A673 (cell line): ENCODE data around the gene DHPS. TPM values are rescaled to one million over a fixed set of nuclear protein-coding genes. Genes with fewer than 3 reads are reported as not detected.

Experiments used
- BruUV-seq: library from RNA; stranded (reverse); fragments of 400-500 nt; replicated peaks from 2 replicates; lab custom pipeline; 2021; lab: Mats Ljungman, UMichigan
- CTCF ChIA-PET: fragments of 300-600 bp; sonication (Branson Sonifier 250); formaldehyde crosslinking; loops from one replicate; lab custom pipeline; 2022; ENCODE audit warnings: antibody characterized with exemption; lab: Charles Lee
- POLR2A ChIA-PET: fragments of 300-600 bp; sonication (Branson Sonifier 250); formaldehyde crosslinking; loops from one replicate; lab custom pipeline; 2022; ENCODE audit warnings: antibody characterized with exemption; ENCODE audit not compliant: low non-redundant PET; lab: Charles Lee
- DNase-seq: peaks from one replicate; pipeline ENCODE4 v3.0.0-alpha.2; 2015; ENCODE audit warnings: low spot score
- H3K27ac ChIP-seq: fragments of 200-600 bp; sonication (generic); 2 replicates; pipeline ENCODE4 v1.5.1; 2016; ENCODE audit warnings: mixed run types, low read depth, mild to moderate bottlenecking, mixed read lengths, antibody characterized with exemption, low read length; ENCODE audit not compliant: poor library complexity, severe bottlenecking
- H3K27me3 ChIP-seq: fragments of 200-600 bp; sonication (generic); replicated peaks from 2 replicates; pipeline ENCODE4 v1.6.1; 2017; ENCODE audit warnings: mixed run types, low read depth, mild to moderate bottlenecking, mixed read lengths, antibody characterized with exemption, low read length; ENCODE audit not compliant: insufficient read depth, poor library complexity
- H3K36me3 ChIP-seq: fragments of 200-600 bp; sonication (generic); 2 replicates; pipeline ENCODE4 v1.6.1; 2016; ENCODE audit warnings: mixed run types, mild to moderate bottlenecking, mixed read lengths, antibody characterized with exemption, low read length; ENCODE audit not compliant: insufficient read depth, poor library complexity, severe bottlenecking
- H3K4me1 ChIP-seq: fragments of 200-600 bp; sonication (generic); 2 replicates; pipeline ENCODE4 v1.6.1; 2017; ENCODE audit warnings: mixed run types, mild to moderate bottlenecking, mixed read lengths, antibody characterized with exemption, low read length; ENCODE audit not compliant: insufficient read depth, poor library complexity, severe bottlenecking
- H3K4me3 ChIP-seq: fragments of 200-600 bp; sonication (generic); 2 replicates; pipeline ENCODE4 v1.5.1; 2016; ENCODE audit warnings: low read depth, mixed run types, mild to moderate bottlenecking, mixed read lengths, low read length; ENCODE audit not compliant: poor library complexity, severe bottlenecking
- H3K9me3 ChIP-seq: fragments of 200-600 bp; sonication (generic); 2 replicates; pipeline ENCODE4 v1.6.1; 2016; ENCODE audit warnings: mixed run types, low read depth, mild to moderate bottlenecking, mixed read lengths, antibody characterized with exemption, low read length; ENCODE audit not compliant: poor library complexity, severe bottlenecking
- CTCF ChIP-seq: fragments of 300-800, 200-600 bp; sonication (generic); conservative IDR thresholded peaks from 2 replicates; pipeline ENCODE4 v1.5.1; 2017; ENCODE audit warnings: low read depth, mild to moderate bottlenecking, antibody characterized with exemption, low read length, moderate library complexity, mixed read lengths
- EZH2 ChIP-seq: fragments of 200-600 bp; sonication (generic); IDR thresholded peaks from 2 replicates; pipeline ENCODE4 v1.6.1; 2017; ENCODE audit warnings: borderline replicate concordance, low read depth, mild to moderate bottlenecking, mixed read lengths, antibody characterized with exemption, low read length; ENCODE audit not compliant: poor library complexity, severe bottlenecking
- intact Hi-C: fragments of 100-400 bp; cut with micrococcal nuclease; formaldehyde crosslinking; loops from one replicate; pipeline ENCODE4 v1.10.0; 2022; ENCODE audit not compliant: unreplicated experiment
- total RNA-seq: library from RNA; stranded (reverse); gene quantifications from 2 replicates; pipeline ENCODE4 v1.2.3, GENCODE V29; 2021

The DHPS gene
- total RNA-seq, 1 experiment from 2014 or later = 117 TPM

DNA sequence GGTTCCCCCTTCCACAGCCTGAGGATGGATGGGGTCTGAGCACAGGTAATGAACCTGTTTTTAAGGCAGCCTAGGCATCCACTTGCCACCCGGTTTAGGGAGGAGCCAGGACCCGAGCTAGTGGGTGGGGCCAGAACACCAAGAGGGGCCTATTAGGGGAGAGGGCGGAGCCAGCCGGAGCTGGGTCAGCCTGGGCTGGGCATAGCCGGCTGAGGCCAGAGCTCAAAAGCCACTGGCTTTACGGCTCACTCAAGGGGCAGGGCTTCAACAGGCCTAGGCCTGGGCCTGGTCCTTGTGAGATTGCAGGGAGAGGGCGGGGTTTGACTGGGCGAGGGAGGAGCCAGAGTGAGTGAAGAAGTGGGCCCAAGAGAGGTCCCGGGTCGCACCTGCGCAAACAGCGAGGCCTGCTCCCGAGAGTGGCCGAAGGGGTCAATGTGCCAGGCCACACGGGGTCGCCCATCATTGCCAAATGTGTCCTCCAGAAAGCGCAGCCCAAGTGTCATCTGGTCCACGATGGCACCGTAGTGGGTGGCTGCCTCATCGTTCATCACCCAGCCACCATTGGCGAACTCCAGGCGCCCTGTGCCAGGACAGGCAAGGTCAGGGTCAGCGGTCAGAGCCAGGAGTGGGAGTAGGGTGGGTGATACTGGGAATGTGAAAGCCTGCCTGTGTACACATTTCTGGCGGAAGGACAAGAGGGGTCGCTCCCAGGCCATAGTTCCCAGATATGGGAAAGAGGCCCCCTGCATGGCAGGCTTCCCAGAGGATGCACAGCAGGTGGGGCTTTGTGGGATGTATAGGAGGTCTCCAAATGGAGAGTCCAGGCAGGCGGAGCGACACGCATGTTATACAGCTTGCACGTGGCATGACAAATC lies 17.0 kb downstream of the DHPS start:
- peaks cover 8% of the 10 kb centered on the region for H3K36me3 ChIP-seq
- ChIA-PET CTCF (no interaction called here), POLR2A (no interaction called here)
- no peak for TF ChIP-seq CTCF
- no peak for TF ChIP-seq EZH2
- H3K27me3 ChIP-seq = no peaks in the 10 kb centered on the region
- DNase-seq = peak; percentile 43
- no peaks in the 10 kb centered on the region for H3K9me3 ChIP-seq
- BruUV-seq = no TSS peak
- peaks cover 14% of the 10 kb centered on the region for H3K4me1 ChIP-seq
- H3K27ac ChIP-seq = no peak overlapping the region
- intact Hi-C loops = no loop called here
- H3K4me3 ChIP-seq = no peak overlapping the region

- no peak overlapping the region for H3K27ac ChIP-seq
- peaks cover 14% of the 10 kb centered on the region for H3K36me3 ChIP-seq
- no peak for TF ChIP-seq CTCF
- no peak for TF ChIP-seq EZH2
- intact Hi-C loops = no loop called here
- no peak for DNase-seq
- no peak overlapping the region for H3K4me3 ChIP-seq
- POLR2A ChIA-PET = no interaction called here
- no peaks in the 10 kb centered on the region for H3K9me3 ChIP-seq
- no TSS peak for BruUV-seq
- H3K4me1 ChIP-seq = peaks cover 4% of the 10 kb centered on the region
- CTCF ChIA-PET = interaction anchor here (0.7 kb wide), 1 partner anchor 21 kb away, joined by 3 read pairs; no protein-coding TSS in a partner anchor
- no peaks in the 10 kb centered on the region for H3K27me3 ChIP-seq
These were observed 20.7 kb downstream of the DHPS start for GRCh38 chr19:12660980-12661379.

- H3K4me1 ChIP-seq = no peaks in the 10 kb centered on the region
- H3K27me3 ChIP-seq = no peaks in the 10 kb centered on the region
- no peaks in the 10 kb centered on the region for H3K9me3 ChIP-seq
- BruUV-seq = no TSS peak
- peaks cover 11% of the 10 kb centered on the region for H3K36me3 ChIP-seq
- intact Hi-C loops = no loop called here
- TF ChIP-seq EZH2 = no peak
- no peak for TF ChIP-seq CTCF
- POLR2A ChIA-PET = no interaction called here
- no peak overlapping the region for H3K27ac ChIP-seq
- CTCF ChIA-PET = no interaction called here
- no peak overlapping the region for H3K4me3 ChIP-seq
- DNase-seq = no peak
These were observed 23.7 kb downstream of the DHPS start for GRCh38 chr19:12657966-12658365.
